ENCODE measurements around the gene DAZAP1. TPM values are rescaled to one million over a fixed set of nuclear protein-coding genes. Genes with fewer than 3 reads are reported as not detected.

The DAZAP1 gene
- total and polyA plus RNA-seq, 7 donors, result 59.9 to 122 (median 90.9) TPM

DNA sequence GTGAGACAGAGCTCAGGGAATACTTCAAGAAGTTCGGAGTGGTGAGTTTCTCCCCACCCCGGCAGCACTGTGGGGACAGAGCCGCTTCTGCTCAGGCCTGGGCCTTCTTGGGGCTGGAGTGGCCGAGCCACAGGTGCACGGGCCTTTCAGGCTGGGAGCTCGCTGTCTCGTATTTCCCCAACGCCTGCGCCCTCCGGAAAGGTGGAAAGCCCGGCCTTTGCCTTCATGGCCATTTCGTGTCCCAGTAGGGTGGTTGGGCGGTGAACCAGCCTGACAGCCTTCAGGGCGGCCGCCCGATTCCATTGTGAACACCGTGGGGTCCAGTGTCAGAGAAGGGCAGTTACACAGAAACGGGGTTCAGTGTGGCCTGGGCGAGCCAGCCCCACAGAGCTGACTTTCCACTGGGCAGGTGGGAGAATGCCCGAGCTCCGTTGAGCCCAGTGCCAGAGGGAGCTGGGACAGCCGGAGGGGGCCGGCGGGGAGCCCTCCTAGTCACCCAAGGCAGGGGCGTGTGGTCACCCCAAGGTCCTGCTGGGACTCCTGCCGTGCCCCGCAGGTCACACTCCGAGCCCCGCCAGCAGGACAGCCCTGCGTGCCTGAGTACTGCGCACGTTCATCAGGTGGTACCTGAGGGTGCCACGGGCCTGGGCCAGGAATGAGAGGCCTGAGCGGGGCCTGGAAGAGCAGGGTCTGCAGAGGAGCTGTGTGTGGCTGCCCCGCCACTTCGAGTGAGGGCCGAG lies 14.0 kb downstream of the DAZAP1 start:
- intact Hi-C loops (cut with DNase I), result no loop called here
- DNase-seq (no peak), ATAC-seq (no peak)
- H3K9me3 ChIP-seq, result no peaks in the 10 kb centered on the region
- TF ChIP-seq, protein P1, sequence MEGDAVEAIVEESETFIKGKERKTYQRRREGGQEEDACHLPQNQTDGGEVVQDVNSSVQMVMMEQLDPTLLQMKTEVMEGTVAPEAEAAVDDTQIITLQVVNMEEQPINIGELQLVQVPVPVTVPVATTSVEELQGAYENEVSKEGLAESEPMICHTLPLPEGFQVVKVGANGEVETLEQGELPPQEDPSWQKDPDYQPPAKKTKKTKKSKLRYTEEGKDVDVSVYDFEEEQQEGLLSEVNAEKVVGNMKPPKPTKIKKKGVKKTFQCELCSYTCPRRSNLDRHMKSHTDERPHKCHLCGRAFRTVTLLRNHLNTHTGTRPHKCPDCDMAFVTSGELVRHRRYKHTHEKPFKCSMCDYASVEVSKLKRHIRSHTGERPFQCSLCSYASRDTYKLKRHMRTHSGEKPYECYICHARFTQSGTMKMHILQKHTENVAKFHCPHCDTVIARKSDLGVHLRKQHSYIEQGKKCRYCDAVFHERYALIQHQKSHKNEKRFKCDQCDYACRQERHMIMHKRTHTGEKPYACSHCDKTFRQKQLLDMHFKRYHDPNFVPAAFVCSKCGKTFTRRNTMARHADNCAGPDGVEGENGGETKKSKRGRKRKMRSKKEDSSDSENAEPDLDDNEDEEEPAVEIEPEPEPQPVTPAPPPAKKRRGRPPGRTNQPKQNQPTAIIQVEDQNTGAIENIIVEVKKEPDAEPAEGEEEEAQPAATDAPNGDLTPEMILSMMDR (IDR thresholded peaks at IDR 0.05), result no peak
- 90 to 91% (median 90%) methylated on average over 35 to 37 of the region's 37 CpGs for WGBS, 3 donors
- H3K4me3 ChIP-seq, result no peak overlapping the region
- peaks cover 0 to 73% of the 10 kb centered on the region in 2 donors for H3K36me3 ChIP-seq (ENCODE audit: insufficient read depth in 1 of 2, low read depth in 1 of 2)
- no peak overlapping the region for H3K27ac ChIP-seq
- no peaks in the 10 kb centered on the region for H3K27me3 ChIP-seq (ENCODE audit: insufficient read depth in 3 of 3, low read length in 2 of 3)
- H3K4me1 ChIP-seq, result peaks cover 32% of the 10 kb centered on the region

DNA sequence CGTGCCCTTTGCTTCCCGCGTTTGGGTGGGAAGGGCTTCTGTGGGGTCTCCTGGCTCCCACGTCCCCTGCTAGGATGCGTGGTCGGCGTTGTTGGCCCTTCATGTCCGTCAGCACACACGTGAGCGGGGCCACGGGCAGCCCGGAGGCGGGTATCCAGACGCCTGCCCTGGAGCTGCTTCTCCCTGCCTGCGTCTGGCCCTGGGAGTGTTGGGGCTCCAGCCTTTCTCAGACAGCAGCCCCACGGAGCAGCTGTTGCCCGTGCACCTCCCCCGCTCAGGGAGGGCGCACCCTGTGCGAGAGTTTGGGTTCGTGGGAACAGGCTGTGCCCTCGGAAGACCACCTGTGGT lies 14.5 kb downstream of the DAZAP1 start:
- ATAC-seq, result peak in 2 of 4 donors; percentile 8 to 15
- TF ChIP-seq, protein P1 (IDR thresholded peaks at IDR 0.05), result no peak

DNA sequence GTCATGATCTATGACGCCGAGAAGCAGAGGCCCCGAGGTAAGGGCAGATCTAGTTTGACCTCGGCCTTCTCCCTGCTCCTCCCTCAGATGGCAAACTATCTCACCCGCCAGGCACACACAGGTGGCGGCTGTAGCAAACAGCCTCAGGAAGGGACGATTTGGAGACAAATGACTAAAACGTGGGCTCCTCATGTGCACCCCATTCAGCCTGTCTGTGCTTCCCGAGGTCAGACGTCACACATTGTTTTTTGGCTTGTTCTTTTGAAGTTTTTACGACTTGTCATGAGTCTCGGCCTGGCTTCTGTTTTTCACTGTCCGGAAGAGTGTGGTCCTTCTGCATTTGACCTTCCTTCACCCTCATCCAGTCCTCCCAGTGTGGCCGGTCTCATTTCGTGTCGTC lies 15.0 kb downstream of the DAZAP1 start:
- Histone ChIP-seq H3K36me3 (ENCODE audit: insufficient read depth in 1 of 2, low read depth in 1 of 2) (peaks cover 4 to 83% of the 10 kb centered on the region in 2 donors), H3K4me3 (no peak overlapping the region), H3K27ac (no peak overlapping the region), H3K27me3 (ENCODE audit: insufficient read depth in 3 of 3, low read length in 2 of 3) (no peaks in the 10 kb centered on the region), H3K9me3 (no peaks in the 10 kb centered on the region), H3K4me1 (peaks cover 22% of the 10 kb centered on the region)
- TF ChIP-seq, protein P1 (IDR thresholded peaks at IDR 0.05), result no peak
- WGBS, 3 donors, result 40 to 76% (median 50%) methylated on average over 16 of the region's 16 CpGs
- no peak for DNase-seq
- no peak for ATAC-seq
- intact Hi-C loops (cut with DNase I), result no loop called here

More for the DNA sequence above, 14.5 kb downstream of the DAZAP1 start:
- Histone ChIP-seq H3K4me3 (no peak overlapping the region), H3K4me1 (peaks cover 26% of the 10 kb centered on the region), H3K27ac (no peak overlapping the region), H3K9me3 (no peaks in the 10 kb centered on the region), H3K36me3 (ENCODE audit: insufficient read depth in 1 of 2, low read depth in 1 of 2) (peaks cover 4 to 79% of the 10 kb centered on the region in 2 donors), H3K27me3 (ENCODE audit: insufficient read depth in 3 of 3, low read length in 2 of 3) (no peaks in the 10 kb centered on the region)
- DNase-seq, result no peak
- intact Hi-C loops (cut with DNase I), result no loop called here
- WGBS, 3 donors, result 60 to 79% (median 69%) methylated on average over 22 of the region's 22 CpGs

DNA sequence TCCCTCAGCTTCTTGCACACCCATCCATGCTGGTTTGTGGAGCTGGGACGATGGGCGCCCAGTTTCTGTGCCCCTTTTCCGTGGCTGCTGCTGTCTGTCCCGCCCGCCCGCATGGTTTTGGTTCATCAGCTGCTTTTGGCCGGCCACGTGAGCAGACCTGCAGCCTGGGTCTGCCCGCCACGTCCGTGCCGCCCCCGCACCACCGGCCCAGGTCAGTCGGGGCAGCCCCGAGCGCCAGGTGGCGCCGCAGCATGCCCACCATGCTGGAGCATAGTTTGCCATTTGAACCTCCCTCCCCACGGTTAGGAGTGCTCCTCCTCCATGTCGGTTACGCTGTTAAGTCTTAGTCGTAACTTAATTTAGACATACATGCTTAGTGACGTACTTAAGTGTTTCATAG lies 15.6 kb downstream of the DAZAP1 start:
- Histone ChIP-seq H3K27me3 (ENCODE audit: insufficient read depth in 3 of 3, low read length in 2 of 3) (no peaks in the 10 kb centered on the region), H3K27ac (no peak overlapping the region), H3K9me3 (no peaks in the 10 kb centered on the region), H3K4me3 (no peak overlapping the region), H3K4me1 (peaks cover 16% of the 10 kb centered on the region), H3K36me3 (ENCODE audit: insufficient read depth in 1 of 2, low read depth in 1 of 2) (peaks cover 4 to 89% of the 10 kb centered on the region in 2 donors)
- DNase-seq, result no peak
- TF ChIP-seq, protein P1 (IDR thresholded peaks at IDR 0.05), result no peak
- intact Hi-C loops (cut with DNase I), result no loop called here
- 88 to 90% (median 90%) methylated on average over 24 of the region's 24 CpGs for WGBS, 3 donors
- ATAC-seq, result no peak
